Natural killer cell treated with Interleukin-12 subunit alpha and Interleukin-12 subunit beta and Interleukin-15 and Interleukin-18, amount 100 ng/mL, for 72 hours (primary cell): ENCODE measurements around the gene GMFB. TPM values are rescaled to one million over a fixed set of nuclear protein-coding genes. Genes with fewer than 3 reads are reported as not detected.
"Not testable (repeated sequence)": the region's sequence is repeated elsewhere in the genome, so short reads cannot be mapped to it uniquely, and the experiment has no call there.

Source experiments
- ATAC-seq, 2 donors: fragments of 150-1000 bp; cut with Tn5 transposase in 1 of 2; sonication (Bioruptor Pico), chemical (Tn5 transposase) in 1 of 2; 2 replicates each; pipeline ENCODE4 v1.10.0; 2021
- DNase-seq: peaks from one replicate; pipeline ENCODE4 v3.0.0; 2022; ENCODE audit warnings: low spot score
- H3K27ac Mint-ChIP-seq, 2 donors: 1 replicate in 1 of 2; 2 replicates in 1 of 2; pipeline ENCODE4 v1.8.0; 2022; ENCODE audit warnings: mixed read lengths in 2 of 2, mild to moderate bottlenecking in 1 of 2, moderate library complexity in 1 of 2
- H3K27me3 Mint-ChIP-seq, 2 donors: 1 replicate in 1 of 2; 2 replicates in 1 of 2; pipeline ENCODE4 v1.8.0; 2022; ENCODE audit warnings: mixed read lengths in 2 of 2
- H3K36me3 Mint-ChIP-seq: one replicate; pipeline ENCODE4 v1.8.0; 2022; ENCODE audit warnings: mixed read lengths
- H3K4me1 Mint-ChIP-seq, 2 donors: 1 replicate in 1 of 2; 2 replicates in 1 of 2; pipeline ENCODE4 v1.8.0; 2022; ENCODE audit warnings: low read depth in 2 of 2, mixed read lengths in 2 of 2, mild to moderate bottlenecking in 1 of 2
- H3K4me3 Mint-ChIP-seq: one replicate; pipeline ENCODE4 v1.8.0; 2022; ENCODE audit warnings: mixed read lengths
- H3K9me3 Mint-ChIP-seq: 2 replicates; pipeline ENCODE4 v1.8.0; 2022; ENCODE audit warnings: mixed read lengths
- total RNA-seq, 2 donors: library from RNA; stranded (reverse); gene quantifications; one replicate each; pipeline ENCODE4 v1.2.3, GENCODE V29; 2022

The GMFB gene
- total RNA-seq, 2 donors from 2014 or later: 29.7 to 43.9 TPM

GRCh38 chr14:54446161-54446693 is 42.6 kb downstream of the GMFB start:
- no peaks in the 10 kb centered on the region for H3K9me3 Mint-ChIP-seq
- ATAC-seq (no peak), DNase-seq (no peak)
- no peak overlapping the region for H3K4me3 Mint-ChIP-seq
- H3K27me3 Mint-ChIP-seq: peaks cover 22 to 26% of the 10 kb centered on the region in 2 donors
- no peaks in the 10 kb centered on the region for H3K36me3 Mint-ChIP-seq
- H3K27ac Mint-ChIP-seq: no peak overlapping the region
- peaks cover 8 to 10% of the 10 kb centered on the region in 2 donors for H3K4me1 Mint-ChIP-seq

DNA sequence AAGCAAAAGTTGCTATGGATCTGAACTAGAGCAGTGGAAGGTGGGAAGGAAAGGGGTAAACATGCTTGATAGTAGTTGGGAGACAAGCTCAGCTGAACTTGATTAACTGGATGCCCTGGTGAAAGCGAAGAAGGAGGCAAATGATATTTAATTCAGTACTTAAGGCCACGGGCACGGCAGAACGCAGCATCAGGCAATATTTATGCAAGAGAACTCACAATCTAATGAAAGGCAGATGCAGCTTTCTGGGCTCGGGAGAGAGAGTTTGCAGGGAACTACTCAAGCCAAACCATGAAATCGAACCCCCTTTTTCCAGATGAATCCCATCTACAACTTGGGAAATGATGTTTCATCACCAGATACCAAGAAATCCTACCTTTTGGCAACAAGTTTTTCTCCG is 44.1 kb downstream of the GMFB start:
- no peaks in the 10 kb centered on the region for H3K9me3 Mint-ChIP-seq
- DNase-seq (no peak), ATAC-seq (no peak)
- H3K4me3 Mint-ChIP-seq: no peak overlapping the region
- no peaks in the 10 kb centered on the region for H3K36me3 Mint-ChIP-seq
- peaks cover 17 to 19% of the 10 kb centered on the region in 2 donors for H3K4me1 Mint-ChIP-seq
- no peak overlapping the region for H3K27ac Mint-ChIP-seq
- H3K27me3 Mint-ChIP-seq: peaks cover 22 to 26% of the 10 kb centered on the region in 2 donors

- H3K27me3 Mint-ChIP-seq: peaks cover 19 to 21% of the 10 kb centered on the region in 2 donors
- H3K9me3 Mint-ChIP-seq: no peaks in the 10 kb centered on the region
- ATAC-seq (no peak), DNase-seq (no peak)
- no peak overlapping the region for H3K4me3 Mint-ChIP-seq
- H3K4me1 Mint-ChIP-seq: peaks cover 24% of the 10 kb centered on the region in 2 donors
- H3K36me3 Mint-ChIP-seq: no peaks in the 10 kb centered on the region
- no peak overlapping the region for H3K27ac Mint-ChIP-seq
Measured at GRCh38 chr14:54443981-54444380, 44.8 kb downstream of the GMFB start.

GRCh38 chr14:54442961-54443360 is 45.8 kb downstream of the GMFB start:
- DNase-seq, H3K27ac Mint-ChIP-seq, ATAC-seq, H3K4me3 Mint-ChIP-seq, H3K36me3 Mint-ChIP-seq, H3K9me3 Mint-ChIP-seq: not testable (repeated sequence)
- Mint-ChIP-seq H3K27me3 (peaks cover 11 to 14% of the 10 kb centered on the region in 2 donors), H3K4me1 (peaks cover 28 to 29% of the 10 kb centered on the region in 2 donors)

DNA sequence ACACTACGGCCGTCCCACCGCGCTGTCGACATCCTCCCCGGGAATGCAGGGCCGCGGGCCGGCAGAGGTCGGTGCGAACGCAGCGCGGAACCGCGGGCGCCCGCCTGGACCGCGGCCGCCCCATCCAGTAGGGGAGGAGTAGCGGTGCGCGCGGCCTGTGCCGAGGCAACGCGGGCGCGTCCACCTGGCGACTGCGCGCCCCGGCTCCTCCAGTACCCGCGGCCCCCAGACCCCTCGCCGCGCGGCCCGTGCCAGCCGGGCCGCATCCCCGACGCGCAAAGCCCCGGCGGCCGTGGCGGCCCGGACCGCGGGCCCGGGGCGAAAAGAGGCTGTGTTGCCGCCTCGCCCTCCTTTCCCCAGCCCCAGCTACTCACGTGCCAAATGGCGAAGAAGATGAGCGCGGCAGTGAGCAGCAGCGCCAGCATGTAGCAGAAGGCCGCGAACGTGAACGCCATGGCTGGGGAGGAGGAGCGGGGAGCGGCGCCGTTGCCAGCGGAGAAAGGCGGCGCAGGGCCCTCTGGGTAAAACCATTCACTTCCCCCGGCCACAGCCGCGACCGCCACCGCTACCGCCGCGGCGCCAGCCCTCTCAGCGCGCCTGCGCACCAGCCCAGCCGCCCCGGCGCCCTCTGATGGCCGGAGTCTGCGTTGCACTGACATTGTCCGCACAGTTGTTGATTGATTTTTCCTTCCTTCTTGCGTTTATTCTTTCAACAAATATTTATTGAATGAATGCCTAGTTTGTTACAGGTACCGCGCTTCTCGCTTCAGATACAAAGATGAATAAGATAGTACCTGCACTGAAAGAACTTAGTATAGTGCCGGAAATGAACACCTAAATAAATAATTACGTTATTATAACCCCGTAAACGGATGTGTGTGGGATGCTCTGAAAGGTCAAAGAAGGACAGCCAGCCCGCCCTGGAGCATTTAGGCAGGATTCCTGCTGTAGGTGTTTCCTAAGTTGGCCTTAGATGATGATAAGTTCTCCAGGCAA is 47.6 kb downstream of the GMFB start, which contains the start of gene CNIH1:
Gene CNIH1, minus strand, starts transcription at position 502 of the 996 bp plus-strand sequence. Its CDS starts 47 bp downstream, at position 455.
- H3K27ac Mint-ChIP-seq: peak within 1 kb of the TSS; percentile 85 to 90
- H3K9me3 Mint-ChIP-seq: no peaks in the 10 kb centered on the region
- H3K4me3 Mint-ChIP-seq: peak within 1 kb of the TSS; percentile 89
- H3K27me3 Mint-ChIP-seq: peaks cover 7 to 10% of the 10 kb centered on the region in 2 donors
- peak; percentile 98 for ATAC-seq
- H3K36me3 Mint-ChIP-seq: no peaks in the 10 kb centered on the region
- peaks cover 32 to 41% of the 10 kb centered on the region in 2 donors for H3K4me1 Mint-ChIP-seq
- peak; percentile 96 for DNase-seq

DNA sequence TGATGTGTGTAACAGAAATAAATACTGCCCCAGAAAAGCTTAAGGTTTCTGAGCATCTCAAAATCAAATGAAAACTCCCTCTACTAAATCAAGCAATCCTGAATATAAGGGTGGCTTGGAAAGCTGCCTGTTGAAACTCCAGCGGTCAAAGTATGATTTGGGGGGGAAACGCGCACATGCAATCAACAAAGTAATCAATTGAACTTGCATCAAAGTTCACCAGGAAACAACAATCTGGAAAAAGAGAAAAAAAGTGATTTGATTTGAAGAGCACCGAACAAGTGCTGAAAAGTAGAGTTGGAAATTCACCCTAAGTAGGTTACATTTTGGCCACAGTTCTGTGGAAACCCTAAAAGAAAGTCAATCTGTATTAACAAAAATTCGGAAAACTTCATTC is 48.3 kb downstream of the GMFB start:
- Mint-ChIP-seq H3K9me3 (no peaks in the 10 kb centered on the region), H3K27ac (peak overlapping the region; percentile 85 to 86), H3K4me1 (peaks cover 38 to 48% of the 10 kb centered on the region in 2 donors), H3K4me3 (peak overlapping the region; percentile 89), H3K27me3 (peaks cover 0 to 7% of the 10 kb centered on the region in 2 donors), H3K36me3 (peaks cover 6% of the 10 kb centered on the region)
- DNase-seq (no peak), ATAC-seq (no peak)

- H3K36me3 Mint-ChIP-seq: peaks cover 9% of the 10 kb centered on the region
- peak overlapping the region; percentile 85 to 86 for H3K27ac Mint-ChIP-seq
- peaks cover 43 to 52% of the 10 kb centered on the region in 2 donors for H3K4me1 Mint-ChIP-seq
- ATAC-seq: no peak
- no peaks in the 10 kb centered on the region for H3K9me3 Mint-ChIP-seq
- peaks cover 0 to 7% of the 10 kb centered on the region in 2 donors for H3K27me3 Mint-ChIP-seq
- peak overlapping the region; percentile 89 for H3K4me3 Mint-ChIP-seq
- no peak for DNase-seq
Measured at GRCh38 chr14:54440037-54440436, 48.7 kb downstream of the GMFB start.

DNA sequence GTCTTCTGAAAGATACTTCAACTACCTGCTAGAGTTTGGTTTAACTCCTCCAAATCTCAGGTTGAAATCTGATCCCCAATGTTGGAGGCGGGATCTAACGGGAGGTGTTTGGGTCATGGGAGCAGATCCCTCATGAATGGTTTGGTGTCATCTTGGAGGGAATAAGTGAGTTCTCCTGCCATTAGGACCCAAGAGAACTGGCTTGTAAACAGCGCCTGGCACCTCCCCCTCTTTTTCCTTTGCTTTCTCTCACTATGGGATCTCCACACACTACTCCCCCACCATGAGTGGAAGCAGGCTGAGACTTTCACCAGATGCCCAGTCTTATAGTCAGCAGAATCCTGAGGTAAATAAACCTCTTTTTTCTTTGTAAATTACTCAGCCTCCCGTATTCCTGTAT is 50.1 kb downstream of the GMFB start:
- no peak for DNase-seq
- Mint-ChIP-seq H3K9me3 (no peaks in the 10 kb centered on the region), H3K27me3 (peaks cover 0 to 2% of the 10 kb centered on the region in 2 donors), H3K27ac (no peak overlapping the region), H3K4me3 (no peak overlapping the region), H3K36me3 (peaks cover 19% of the 10 kb centered on the region), H3K4me1 (peaks cover 46 to 56% of the 10 kb centered on the region in 2 donors)
- ATAC-seq: no peak

DNA sequence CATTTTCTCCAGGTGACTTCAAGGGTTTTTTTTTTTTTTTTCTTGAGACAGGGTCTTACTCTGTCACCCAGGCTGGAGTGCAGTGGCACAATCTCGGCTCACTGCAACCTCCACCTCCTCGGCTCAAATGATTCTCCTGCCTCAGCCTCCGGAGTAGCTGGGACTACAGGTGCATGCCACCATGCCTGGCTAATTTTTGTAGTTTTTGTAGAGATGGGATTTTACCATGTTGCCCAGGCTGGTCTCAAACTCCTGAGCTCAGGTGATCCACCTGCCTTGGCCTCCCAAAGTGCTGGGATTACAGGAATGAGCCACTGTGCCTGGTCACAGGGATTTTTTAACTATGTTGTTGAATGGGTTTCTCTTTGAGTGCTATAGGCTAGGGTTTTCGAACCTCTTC is 50.8 kb downstream of the GMFB start:
- H3K9me3 Mint-ChIP-seq, H3K27ac Mint-ChIP-seq, H3K27me3 Mint-ChIP-seq, H3K4me3 Mint-ChIP-seq, DNase-seq, ATAC-seq: not testable (repeated sequence)
- Mint-ChIP-seq H3K36me3 (peaks cover 19% of the 10 kb centered on the region), H3K4me1 (peaks cover 46 to 56% of the 10 kb centered on the region in 2 donors)

- H3K9me3 Mint-ChIP-seq: no peaks in the 10 kb centered on the region
- ATAC-seq: peak; percentile 87 to 96
- H3K4me1 Mint-ChIP-seq: peaks cover 40 to 48% of the 10 kb centered on the region in 2 donors
- peak overlapping the region; percentile 85 to 89 for H3K27ac Mint-ChIP-seq
- no peak for DNase-seq
- H3K4me3 Mint-ChIP-seq: peak overlapping the region; percentile 78
- peaks cover 19% of the 10 kb centered on the region for H3K36me3 Mint-ChIP-seq
- no peaks in the 10 kb centered on the region for H3K27me3 Mint-ChIP-seq
Measured at GRCh38 chr14:54435500-54435981, 53.2 kb downstream of the GMFB start.

- no peak for ATAC-seq
- no peak overlapping the region for H3K4me3 Mint-ChIP-seq
- H3K36me3 Mint-ChIP-seq: peaks cover 28% of the 10 kb centered on the region
- no peaks in the 10 kb centered on the region for H3K27me3 Mint-ChIP-seq
- H3K4me1 Mint-ChIP-seq: peaks cover 5% of the 10 kb centered on the region in 2 donors
- no peaks in the 10 kb centered on the region for H3K9me3 Mint-ChIP-seq
- DNase-seq: no peak
- H3K27ac Mint-ChIP-seq: no peak overlapping the region
Measured at GRCh38 chr14:54428527-54428926, 60.3 kb downstream of the GMFB start.

- Mint-ChIP-seq H3K36me3 (peaks cover 30% of the 10 kb centered on the region), H3K9me3 (no peaks in the 10 kb centered on the region), H3K4me1 (peaks cover 5% of the 10 kb centered on the region in 2 donors), H3K4me3 (no peak overlapping the region), H3K27me3 (no peaks in the 10 kb centered on the region), H3K27ac (no peak overlapping the region)
- DNase-seq (no peak), ATAC-seq (no peak)
Measured at GRCh38 chr14:54427871-54428270, 60.9 kb downstream of the GMFB start.

GRCh38 chr14:54425537-54426274 is 63.1 kb downstream of the GMFB start:
- Mint-ChIP-seq H3K36me3 (peaks cover 30% of the 10 kb centered on the region), H3K27ac (no peak overlapping the region), H3K4me1 (peaks cover 0 to 5% of the 10 kb centered on the region in 2 donors), H3K4me3 (no peak overlapping the region), H3K27me3 (no peaks in the 10 kb centered on the region), H3K9me3 (no peaks in the 10 kb centered on the region)
- ATAC-seq: no peak
- no peak for DNase-seq
